Nephron (organoid): ENCODE results near the gene KRTAP10-8.
"Not testable (repeated sequence)": the region's sequence is repeated elsewhere in the genome, so short reads cannot be mapped to it uniquely, and the experiment has no call there.

Source experiments
- H3K27ac Mint-ChIP-seq, 3 experiments: 2 replicates each; pipeline ENCODE4 v1.8.0; 2020; ENCODE audit warnings: mixed read lengths in 3 of 3, mild to moderate bottlenecking in 2 of 3, moderate library complexity in 1 of 3
- H3K27me3 Mint-ChIP-seq: 2 replicates; pipeline ENCODE4 v1.8.0; 2021; ENCODE audit warnings: low read depth, mild to moderate bottlenecking, moderate library complexity, mixed read lengths
- H3K36me3 Mint-ChIP-seq: 2 replicates; pipeline ENCODE4 v1.8.0; 2020; ENCODE audit warnings: low read depth, mixed read lengths
- H3K4me1 Mint-ChIP-seq: 2 replicates; pipeline ENCODE4 v1.8.0; 2020; ENCODE audit warnings: mixed read lengths
- H3K4me3 Mint-ChIP-seq, 3 experiments: 2 replicates each; pipeline ENCODE4 v1.8.0; 2020; ENCODE audit warnings: mild to moderate bottlenecking in 3 of 3, mixed read lengths in 3 of 3, moderate library complexity in 2 of 3
- H3K9me3 Mint-ChIP-seq: 2 replicates; pipeline ENCODE4 v1.8.0; 2020; ENCODE audit warnings: mixed read lengths
- TF ChIP-seq, protein P1 (sequence below), 3 experiments: fragments of 200-600 bp; sonication (generic); IDR thresholded peaks; one replicate each; pipeline ENCODE4 v1.5.0; 2021; ENCODE audit warnings: antibody characterized with exemption in 3 of 3; ENCODE audit not compliant: unreplicated experiment in 3 of 3

KRTAP10-8 gene

DNA sequence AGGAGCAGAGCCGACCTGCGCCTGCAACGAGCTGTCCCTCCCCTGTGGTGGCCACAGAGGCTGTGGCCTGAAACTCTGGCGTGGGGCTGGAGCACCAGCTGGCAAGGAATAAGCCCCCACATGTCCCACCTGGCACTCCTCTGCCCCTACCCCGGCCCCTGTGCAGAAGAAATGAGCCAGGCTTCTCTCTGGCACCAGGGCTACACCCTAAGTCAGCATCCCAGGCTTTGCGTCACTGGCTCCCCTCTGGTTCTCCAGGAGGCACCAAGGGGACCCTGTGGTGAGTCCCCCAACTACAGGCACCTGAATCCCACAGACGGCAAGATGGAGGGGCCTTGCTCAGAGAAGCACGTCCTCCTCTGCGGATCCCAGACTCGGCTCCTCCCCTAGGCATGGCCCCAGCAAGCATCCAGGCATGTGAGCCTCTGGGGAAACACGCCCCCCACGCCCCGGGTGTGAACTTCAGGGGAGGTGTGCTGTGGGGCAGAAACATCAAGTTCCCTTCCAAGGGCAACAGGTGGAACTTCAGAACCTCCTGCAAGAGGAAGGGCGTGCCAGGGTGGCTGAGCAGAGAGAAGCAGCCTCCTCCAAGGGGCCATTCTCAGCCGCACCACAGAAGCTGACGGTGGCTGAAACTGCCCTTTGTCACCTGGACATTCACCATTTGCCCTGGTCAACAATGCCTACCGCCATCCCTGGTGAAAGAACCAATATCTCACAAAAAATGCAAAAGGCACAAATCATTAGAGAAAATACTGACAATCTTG, 8.6 kb upstream of the KRTAP10-8 start:
- Mint-ChIP-seq H3K27me3 (peaks cover 17% of the 10 kb centered on the region), H3K4me1 (no peaks in the 10 kb centered on the region), H3K36me3 (no peaks in the 10 kb centered on the region), H3K9me3 (peaks cover 18% of the 10 kb centered on the region), H3K27ac (no peak overlapping the region), H3K4me3 (no peak overlapping the region)
- TF ChIP-seq, protein P1, sequence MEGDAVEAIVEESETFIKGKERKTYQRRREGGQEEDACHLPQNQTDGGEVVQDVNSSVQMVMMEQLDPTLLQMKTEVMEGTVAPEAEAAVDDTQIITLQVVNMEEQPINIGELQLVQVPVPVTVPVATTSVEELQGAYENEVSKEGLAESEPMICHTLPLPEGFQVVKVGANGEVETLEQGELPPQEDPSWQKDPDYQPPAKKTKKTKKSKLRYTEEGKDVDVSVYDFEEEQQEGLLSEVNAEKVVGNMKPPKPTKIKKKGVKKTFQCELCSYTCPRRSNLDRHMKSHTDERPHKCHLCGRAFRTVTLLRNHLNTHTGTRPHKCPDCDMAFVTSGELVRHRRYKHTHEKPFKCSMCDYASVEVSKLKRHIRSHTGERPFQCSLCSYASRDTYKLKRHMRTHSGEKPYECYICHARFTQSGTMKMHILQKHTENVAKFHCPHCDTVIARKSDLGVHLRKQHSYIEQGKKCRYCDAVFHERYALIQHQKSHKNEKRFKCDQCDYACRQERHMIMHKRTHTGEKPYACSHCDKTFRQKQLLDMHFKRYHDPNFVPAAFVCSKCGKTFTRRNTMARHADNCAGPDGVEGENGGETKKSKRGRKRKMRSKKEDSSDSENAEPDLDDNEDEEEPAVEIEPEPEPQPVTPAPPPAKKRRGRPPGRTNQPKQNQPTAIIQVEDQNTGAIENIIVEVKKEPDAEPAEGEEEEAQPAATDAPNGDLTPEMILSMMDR (IDR thresholded peaks at IDR 0.05; ENCODE audit: unreplicated experiment in 3 of 3), result no peak

DNA sequence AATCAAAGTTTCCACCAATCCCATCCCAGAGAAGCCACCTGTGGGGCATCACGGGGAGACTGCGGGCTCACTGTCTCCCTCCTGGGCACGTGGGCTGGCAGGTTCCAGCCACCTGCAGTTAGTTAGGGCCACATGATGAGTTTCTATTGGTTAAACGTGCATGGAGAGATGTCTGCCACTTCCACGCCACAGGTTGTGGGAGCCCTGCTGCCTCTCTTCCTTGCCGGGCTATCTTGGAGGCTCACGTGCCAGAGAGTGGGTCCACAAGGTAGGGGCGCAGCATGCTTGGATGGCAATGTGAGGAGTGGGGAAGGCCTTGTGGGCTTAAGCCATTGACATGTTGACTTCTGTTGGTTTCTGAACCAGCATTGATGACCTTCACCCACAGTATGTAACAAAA, 8.0 kb upstream of the KRTAP10-8 start:
- TF ChIP-seq, protein P1 (IDR thresholded peaks at IDR 0.05; ENCODE audit: unreplicated experiment in 3 of 3), result no peak
- H3K27me3 Mint-ChIP-seq, result peaks cover 17% of the 10 kb centered on the region
- no peak overlapping the region for H3K27ac Mint-ChIP-seq
- H3K4me1 Mint-ChIP-seq, result no peaks in the 10 kb centered on the region
- peaks cover 16% of the 10 kb centered on the region for H3K9me3 Mint-ChIP-seq
- H3K4me3 Mint-ChIP-seq, result no peak overlapping the region
- peaks cover 2% of the 10 kb centered on the region for H3K36me3 Mint-ChIP-seq

GRCh38 chr21:44606495-44606894, 5.4 kb upstream of the KRTAP10-8 start:
- peaks cover 3% of the 10 kb centered on the region for H3K36me3 Mint-ChIP-seq
- no peak overlapping the region for H3K4me3 Mint-ChIP-seq
- TF ChIP-seq, protein P1 (IDR thresholded peaks at IDR 0.05; ENCODE audit: unreplicated experiment in 3 of 3), result no peak
- peaks cover 39% of the 10 kb centered on the region for H3K9me3 Mint-ChIP-seq
- peaks cover 14% of the 10 kb centered on the region for H3K27me3 Mint-ChIP-seq
- no peak overlapping the region for H3K27ac Mint-ChIP-seq
- no peaks in the 10 kb centered on the region for H3K4me1 Mint-ChIP-seq

DNA sequence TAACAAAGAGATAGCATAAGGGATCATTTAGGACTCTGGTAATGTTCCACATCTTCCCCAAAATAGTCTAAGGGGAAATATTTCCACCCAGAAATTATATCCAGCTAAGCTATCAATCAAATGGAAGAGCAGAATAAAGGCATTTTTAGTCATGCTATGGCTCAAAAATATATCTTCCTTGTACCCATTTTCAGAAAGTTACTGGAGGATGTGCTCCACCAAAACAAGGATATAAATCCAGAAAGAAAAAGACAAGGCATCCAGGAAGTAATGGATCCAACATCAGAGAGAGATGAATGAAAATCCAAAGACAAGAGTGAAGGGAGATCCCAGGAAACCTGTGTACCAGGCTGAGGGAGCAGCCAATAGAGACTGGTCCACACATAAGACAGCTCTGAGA, 2.7 kb upstream of the KRTAP10-8 start:
- TF ChIP-seq, protein P1 (IDR thresholded peaks at IDR 0.05; ENCODE audit: unreplicated experiment in 3 of 3), result no peak
- Mint-ChIP-seq H3K27me3 (peaks cover 8% of the 10 kb centered on the region), H3K4me3 (no peak overlapping the region), H3K27ac (no peak overlapping the region), H3K36me3 (peaks cover 3% of the 10 kb centered on the region), H3K9me3 (peaks cover 40% of the 10 kb centered on the region), H3K4me1 (no peaks in the 10 kb centered on the region)

DNA sequence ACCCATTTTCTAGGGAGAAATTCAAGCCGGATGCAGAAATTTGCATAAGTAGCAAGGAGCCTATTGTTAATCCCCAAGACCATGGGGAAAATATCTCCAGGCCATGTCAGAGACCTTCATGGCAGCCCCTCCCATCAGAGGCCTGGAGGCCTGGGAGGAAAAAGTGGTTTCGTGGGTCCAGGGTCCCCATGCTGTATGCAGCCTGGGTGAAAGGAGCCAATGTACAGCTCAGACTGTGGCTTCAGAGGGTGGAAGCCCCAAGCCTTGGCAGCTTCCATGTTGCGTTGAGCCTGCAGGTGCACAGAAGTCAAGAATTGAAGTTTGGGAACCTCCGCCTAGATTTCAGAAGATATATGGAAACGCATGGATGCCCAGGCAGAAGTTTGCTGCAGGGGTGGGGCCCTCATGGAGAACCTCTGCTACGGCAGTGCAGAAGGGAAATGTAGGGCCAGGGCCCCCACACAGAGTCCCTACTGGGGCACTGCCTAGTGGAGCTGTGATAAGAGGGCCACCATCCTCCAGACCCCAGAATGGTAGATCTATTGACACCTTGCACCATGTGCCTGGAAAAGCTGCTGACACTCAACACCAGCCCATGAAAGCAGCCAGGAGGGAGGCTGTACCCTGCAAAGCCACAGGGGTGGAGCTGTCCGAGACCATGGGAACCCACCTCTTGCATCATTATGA, 1.6 kb upstream of the KRTAP10-8 start:
- H3K36me3 Mint-ChIP-seq, H3K27me3 Mint-ChIP-seq, H3K4me1 Mint-ChIP-seq, H3K27ac Mint-ChIP-seq, H3K4me3 Mint-ChIP-seq: not testable (repeated sequence)
- peaks cover 37% of the 10 kb centered on the region for H3K9me3 Mint-ChIP-seq

GRCh38 chr21:44611551-44611950, 328 bp upstream of the KRTAP10-8 start:
- TF ChIP-seq, protein P1 (IDR thresholded peaks at IDR 0.05; ENCODE audit: unreplicated experiment in 3 of 3), result no peak
- H3K36me3 Mint-ChIP-seq, result peaks cover 3% of the 10 kb centered on the region
- H3K27ac Mint-ChIP-seq, result no peak overlapping the region
- H3K9me3 Mint-ChIP-seq, result peaks cover 33% of the 10 kb centered on the region
- peaks cover 10% of the 10 kb centered on the region for H3K27me3 Mint-ChIP-seq
- H3K4me3 Mint-ChIP-seq, result no peak overlapping the region
- H3K4me1 Mint-ChIP-seq, result no peaks in the 10 kb centered on the region
